Right ventricle myocardium inferior (tissue), 1 donor: ENCODE results near the gene MFN1. TPM values are rescaled to one million over a fixed set of nuclear protein-coding genes. Genes with fewer than 3 reads are reported as not detected.
A peak's percentile ranks its signal among the peaks of the same experiment; 100 is the strongest.

Experiments used
- ATAC-seq: fragments of 200-7000 bp; cut with Tn5 transposase; one replicate; pipeline ENCODE4 v1.9.1; 2020; ENCODE audit warnings: mild to moderate bottlenecking, moderate library complexity
- DNase-seq: peaks from one replicate; pipeline ENCODE4 v3.0.0; 2021; ENCODE audit errors: missing footprints
- intact Hi-C: fragments of 100-400 bp; cut with DNase I; formaldehyde crosslinking; loops from one replicate; pipeline ENCODE4 v1.11.0; 2022
- total RNA-seq: library from RNA; stranded (reverse); fragmentation: NEBNext Ultra II Directional; extraction: Animal tissue kit (Norgen Biotek cat#: 25700); gene quantifications from one replicate; pipeline ENCODE4 v1.2.1, GENCODE V29; 2021
- donor health status: DM: no; HTN: yes; CAD: no; lungs with severe emphysema.

Gene MFN1
- total RNA-seq, 1 donor from 2014 or later = 64.5 TPM

DNA sequence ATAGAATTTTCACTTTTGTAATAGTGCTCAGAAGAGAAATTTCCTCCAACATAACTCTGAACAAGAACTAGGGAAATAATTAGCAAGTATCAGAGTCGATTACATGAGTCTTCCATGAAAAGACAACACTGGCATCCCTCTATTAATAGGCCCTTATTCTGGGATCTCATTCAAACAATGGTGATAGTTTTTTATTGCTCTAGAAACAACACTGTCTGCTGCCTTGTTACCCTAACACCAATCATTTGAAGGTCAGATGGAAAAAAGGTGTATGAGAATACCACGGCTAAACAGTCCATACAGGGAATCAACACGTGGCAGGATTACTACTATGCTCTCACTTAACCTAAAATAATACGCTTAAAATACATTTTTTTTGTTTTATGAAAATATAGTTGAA lies 67.9 kb downstream of the MFN1 start:
- intact Hi-C loops = no loop called here
- DNase-seq (no peak), ATAC-seq (peak; percentile 79)

DNA sequence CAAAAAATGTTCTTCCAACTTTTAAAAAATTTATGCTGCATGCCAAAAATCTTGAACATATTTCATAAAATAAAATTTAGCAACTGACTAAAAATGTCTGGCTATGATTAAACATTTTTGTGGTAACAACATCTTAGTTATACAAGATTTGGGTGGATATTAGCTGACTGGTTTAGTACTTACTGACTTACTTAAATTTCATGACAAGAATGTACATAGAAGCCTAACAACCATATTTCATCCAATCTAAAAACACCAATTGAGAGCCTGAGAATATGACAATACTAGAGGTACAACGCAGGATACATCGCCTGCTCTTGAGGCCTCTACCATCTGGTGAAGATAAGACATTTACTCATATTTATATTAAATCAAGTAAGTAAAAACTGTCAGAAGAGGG lies 69.2 kb downstream of the MFN1 start:
- no peak for ATAC-seq
- intact Hi-C loops = no loop called here

DNA sequence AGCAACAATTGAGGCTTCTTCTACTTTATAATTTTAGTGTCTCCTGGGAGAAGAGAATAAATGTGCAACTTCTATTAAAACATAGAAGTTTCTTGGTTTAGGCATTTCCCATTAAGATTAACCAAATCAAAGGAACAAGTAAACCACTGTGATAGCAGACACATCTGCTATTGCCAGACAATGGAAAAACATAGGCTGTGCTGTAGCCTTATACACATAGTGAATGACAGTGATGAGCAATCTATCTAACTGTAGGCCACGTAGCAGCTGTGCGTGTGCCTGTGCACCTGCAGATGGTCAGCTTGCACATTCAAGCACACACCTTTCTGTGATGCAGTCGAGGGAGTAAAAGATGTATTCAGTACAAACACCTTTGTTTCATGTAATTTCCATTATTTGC lies 71.1 kb downstream of the MFN1 start:
- no peak for DNase-seq
- ATAC-seq = no peak
- intact Hi-C loops = no loop called here

More for the DNA sequence above, 69.2 kb downstream of the MFN1 start:
- DNase-seq = no peak

DNA sequence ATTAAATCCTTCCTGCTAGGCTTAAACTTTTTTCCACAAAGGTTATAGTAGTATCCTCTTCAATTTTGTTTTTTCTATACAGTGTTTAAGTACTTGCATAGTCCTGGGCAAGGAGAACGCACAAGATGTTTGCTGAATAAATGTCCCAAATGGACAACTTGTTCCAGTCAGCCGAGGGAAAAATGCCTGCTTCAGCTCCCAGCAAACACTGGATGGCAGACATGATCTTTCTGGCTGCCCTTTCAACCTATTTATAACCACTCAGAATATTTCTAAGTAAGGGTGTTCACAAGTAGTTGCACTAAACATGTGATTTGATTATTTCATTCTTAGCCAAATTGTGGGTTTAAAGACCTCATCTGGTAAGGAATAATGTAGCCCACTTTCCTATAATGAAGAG lies 74.0 kb downstream of the MFN1 start:
- peak; percentile 78 for ATAC-seq
- no peak for DNase-seq
- intact Hi-C loops = loop anchor here (1.0 kb wide), 1 partner anchor 138 kb away; no protein-coding TSS in a partner anchor

DNA sequence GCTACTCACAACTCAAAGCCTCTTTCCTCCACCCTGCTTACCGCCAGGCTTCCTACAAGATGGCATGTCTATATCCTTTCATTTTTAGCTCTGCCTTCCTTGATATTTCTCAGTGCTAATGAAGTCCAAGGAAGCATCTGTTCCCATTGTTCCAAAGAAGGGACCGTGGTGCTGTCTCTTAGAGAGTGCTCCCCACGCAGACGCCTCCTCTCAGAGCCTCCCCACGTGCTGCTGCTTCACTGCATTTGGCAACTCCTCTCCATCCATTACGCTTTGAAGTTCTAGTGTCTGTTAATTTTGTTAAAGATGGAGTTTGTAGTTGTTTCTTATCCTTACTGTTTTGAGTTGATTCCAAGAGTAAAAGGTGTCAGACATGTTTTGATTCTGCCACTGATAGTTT lies 77.6 kb downstream of the MFN1 start:
- intact Hi-C loops = loop anchor here (5.0 kb wide), 1 partner anchor 52 kb away; no protein-coding TSS in a partner anchor
- no peak for ATAC-seq
- no peak for DNase-seq

DNA sequence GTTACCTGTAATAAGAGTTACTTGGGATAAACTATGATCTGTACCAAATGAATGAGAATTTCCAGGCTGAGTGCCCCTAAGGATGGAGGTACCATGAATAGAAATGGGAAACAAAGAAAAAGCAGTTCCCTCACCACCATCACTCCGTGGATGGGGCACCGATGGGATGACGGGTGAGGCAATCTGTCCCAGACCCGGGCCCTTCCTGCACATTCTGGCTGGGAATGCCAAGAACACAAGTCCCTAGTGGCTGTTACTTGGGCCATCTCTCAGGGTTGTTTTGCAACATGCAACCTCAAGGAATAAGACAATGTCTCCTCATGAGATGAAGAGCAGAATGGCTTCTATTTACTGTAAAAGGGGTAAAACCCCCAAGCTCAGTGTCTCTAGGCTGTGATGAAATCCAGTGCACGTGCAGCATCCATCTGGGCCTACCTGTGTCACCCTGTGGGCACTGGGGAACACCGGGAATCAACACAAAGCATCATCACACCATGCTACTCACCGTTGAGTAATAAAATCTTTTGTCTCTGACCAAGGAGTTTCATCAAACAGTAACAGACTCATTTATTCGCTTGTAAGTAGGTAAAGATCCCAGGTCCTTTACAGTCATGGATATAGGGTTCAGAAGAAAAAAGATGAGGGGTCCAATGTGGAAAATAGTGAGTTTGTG lies 81.5 kb downstream of the MFN1 start:
- DNase-seq = no peak

DNA sequence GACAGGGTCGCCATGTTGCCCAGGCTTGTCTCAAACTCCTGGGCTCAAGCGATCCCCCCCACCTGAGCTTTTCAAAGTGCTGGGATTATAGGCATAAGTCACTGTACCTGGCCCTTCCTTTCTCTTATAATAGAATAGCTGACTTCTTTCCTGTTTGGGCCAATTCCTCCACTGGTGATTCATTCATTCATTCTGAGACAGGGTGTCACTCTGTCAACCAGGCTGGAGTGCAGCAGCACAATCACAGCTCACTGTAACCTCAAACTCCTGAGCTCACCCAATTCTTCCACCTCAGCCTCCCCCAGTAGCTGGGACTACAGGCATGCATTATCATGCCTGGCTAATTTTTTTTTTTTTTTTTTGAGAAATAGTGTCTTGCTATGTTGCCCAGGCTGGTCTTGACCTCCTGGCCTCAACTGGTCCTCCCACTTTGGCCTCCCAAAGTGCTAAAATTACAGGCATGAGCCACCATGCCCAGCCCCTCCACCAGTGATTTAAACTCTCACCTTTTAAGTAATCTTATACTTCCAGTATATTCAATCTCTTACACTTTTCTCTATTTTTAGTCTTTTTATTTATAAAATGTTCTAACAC lies 82.9 kb downstream of the MFN1 start:
- DNase-seq = no peak
- intact Hi-C loops = no loop called here
- ATAC-seq = no peak

More for the DNA sequence above, 81.5 kb downstream of the MFN1 start:
- no peak for ATAC-seq
- intact Hi-C loops = loop anchor here (5.0 kb wide), 1 partner anchor 48 kb away; no protein-coding TSS in a partner anchor

DNA sequence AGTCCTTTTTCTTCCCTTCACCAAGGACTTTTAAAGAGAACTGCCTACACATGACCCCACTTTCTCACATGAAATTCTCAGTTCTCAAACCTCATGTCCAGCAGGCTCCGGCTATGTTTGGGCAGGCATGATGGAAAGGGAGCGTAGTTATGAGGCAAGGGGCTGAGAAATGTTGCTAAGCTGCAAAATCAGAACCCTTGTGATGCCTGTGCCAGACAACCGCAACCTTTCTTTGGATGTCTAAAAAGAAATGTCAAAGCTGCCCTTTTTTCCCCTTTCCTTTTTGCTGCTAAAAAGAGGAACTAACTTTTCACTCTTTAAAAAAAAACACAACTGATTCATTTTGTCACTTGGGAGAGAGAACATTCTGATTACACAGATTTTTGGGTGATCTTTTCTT lies 84.5 kb downstream of the MFN1 start:
- intact Hi-C loops = no loop called here
- no peak for ATAC-seq

DNA sequence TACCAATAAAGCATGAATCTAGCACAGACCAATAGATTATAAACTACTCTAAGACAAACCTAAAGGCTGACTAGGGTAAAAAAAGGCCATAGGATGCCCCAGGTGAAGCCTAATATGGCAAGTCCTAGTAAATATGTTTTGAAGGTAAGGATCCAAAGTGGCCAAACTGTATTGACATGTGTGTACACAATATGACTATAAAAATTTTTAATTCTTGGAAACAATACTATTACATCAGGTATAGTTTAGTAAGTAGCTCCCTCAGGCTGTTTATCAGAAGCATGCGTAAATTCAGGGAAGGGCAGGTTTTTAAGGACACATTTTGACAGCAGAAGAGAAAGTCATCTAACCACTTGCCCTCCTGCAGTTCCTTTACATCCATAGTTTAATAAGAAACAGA lies 84.9 kb downstream of the MFN1 start:
- intact Hi-C loops = no loop called here
- ATAC-seq = no peak
- DNase-seq = no peak

More for the DNA sequence above, 84.5 kb downstream of the MFN1 start:
- no peak for DNase-seq

DNA sequence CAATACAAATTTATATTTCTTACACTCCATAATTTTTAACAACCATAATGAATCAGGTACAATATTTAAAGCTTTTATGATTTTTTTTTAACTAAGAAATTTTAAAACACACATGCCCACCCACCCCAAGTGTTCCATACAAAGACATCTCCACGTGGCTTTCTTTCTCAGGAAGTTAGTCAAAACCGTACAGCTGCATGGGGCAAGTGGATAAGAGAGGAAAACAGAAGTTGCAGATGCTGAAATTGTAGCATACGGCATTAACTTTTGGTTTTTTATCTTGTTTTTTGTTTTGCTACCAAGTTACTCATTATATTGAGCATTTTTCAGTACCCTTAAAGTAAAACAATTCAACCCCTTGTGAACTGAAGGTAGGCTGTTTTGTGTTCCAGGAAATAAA lies 89.0 kb downstream of the MFN1 start:
- intact Hi-C loops = no loop called here
- ATAC-seq (no peak), DNase-seq (no peak)

DNA sequence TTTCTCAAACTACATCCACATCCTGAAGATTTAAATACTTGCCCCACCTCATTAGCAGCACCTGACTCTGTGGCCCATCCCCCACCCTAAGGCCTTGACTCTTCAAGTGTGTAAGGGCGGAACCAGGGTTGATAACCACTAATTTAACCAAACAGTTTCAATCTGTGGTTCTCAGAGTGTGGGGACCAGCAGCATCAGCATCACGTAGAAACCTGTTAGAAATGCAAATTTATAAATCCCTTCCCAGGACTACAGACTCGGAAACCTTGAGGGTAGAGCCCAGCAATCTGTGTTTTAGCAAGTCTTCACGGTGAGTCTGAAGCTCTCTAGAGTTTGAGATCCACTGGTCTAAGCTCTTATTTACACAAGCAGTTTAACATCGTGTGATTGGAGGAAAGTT lies 91.3 kb downstream of the MFN1 start:
- intact Hi-C loops = no loop called here
- ATAC-seq (no peak), DNase-seq (no peak)

Other genes starting within 250 kb of the MFN1 start
- gene PIK3CA, start 199.4 kb upstream of the MFN1 start, total RNA-seq = 21.1 TPM
- gene KCNMB3, start 96.6 kb upstream of the MFN1 start, total RNA-seq = 0.92 TPM
- 31.2 TPM for gene ZNF639, start 24.7 kb upstream of the MFN1 start, total RNA-seq
- 15.8 TPM for gene GNB4, start 103.8 kb downstream of the MFN1 start, total RNA-seq
- gene ACTL6A, start 215.2 kb downstream of the MFN1 start, total RNA-seq = 19.1 TPM